Measurements from ENCODE around the gene LHX5. TPM values are rescaled to one million over a fixed set of nuclear protein-coding genes. Genes with fewer than 3 reads are reported as not detected.
A peak's percentile ranks its signal among the peaks of the same experiment; 100 is the strongest.

LHX5 gene
- total RNA-seq, 2 donors from 2014 or later: 0.18 TPM; not detected in 1

DNA sequence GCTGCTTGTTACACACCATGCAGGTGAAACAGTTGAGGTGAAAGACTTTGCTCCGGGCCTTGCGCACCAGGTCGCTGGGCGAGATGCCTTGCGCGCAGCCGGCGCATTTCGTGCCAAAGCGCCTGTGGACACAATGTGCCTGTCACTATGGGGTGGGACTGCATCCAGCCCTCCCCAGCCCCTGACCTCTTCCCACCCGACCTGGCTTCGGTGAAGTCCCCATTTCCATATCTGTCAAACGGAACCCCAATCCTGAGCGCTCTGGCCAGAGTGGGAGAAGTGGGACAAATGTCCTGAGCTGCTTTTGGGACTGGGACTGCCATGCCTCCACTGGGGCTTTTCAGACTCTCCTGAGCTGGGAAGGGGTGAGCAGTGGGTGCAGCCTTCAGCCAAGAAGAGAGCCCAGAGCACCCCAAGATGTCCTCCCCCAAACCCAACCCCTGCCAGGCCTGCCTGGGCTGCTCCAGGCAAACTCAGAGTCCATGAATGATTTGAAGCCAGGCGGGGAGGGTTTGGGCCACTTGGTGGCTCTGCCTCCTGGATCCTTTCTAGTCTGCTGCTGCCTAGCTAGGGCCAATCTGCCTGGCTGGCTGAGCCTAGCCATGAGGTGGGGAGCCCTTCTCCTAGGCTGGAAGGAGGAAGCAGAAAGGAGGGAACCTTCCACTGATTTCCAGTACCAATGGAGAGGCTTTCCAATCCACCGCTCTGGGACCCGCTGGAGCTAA, 2.3 kb downstream of the LHX5 start:
- peak; percentile 66 for DNase-seq
- Mint-ChIP-seq H3K4me1 (peaks cover 20% of the 10 kb centered on the region), H3K36me3 (ENCODE audit: low read depth) (no peaks in the 10 kb centered on the region), H3K27me3 (ENCODE audit: insufficient read depth) (peaks cover 98% of the 10 kb centered on the region), H3K9me3 (no peaks in the 10 kb centered on the region), H3K27ac (no peak overlapping the region), H3K4me3 (no peak overlapping the region)
- TF ChIP-seq CTCF (conservative IDR thresholded peaks at IDR 0.05): no peak
- H3K4me3 ChIP-seq (ENCODE audit: low read length): no peak overlapping the region
- no peaks in the 10 kb centered on the region for H3K36me3 ChIP-seq (ENCODE audit: control insufficient read depth, insufficient read depth, low read length)
- H3K27ac ChIP-seq (ENCODE audit: low read depth, low read length): no peak overlapping the region
- peaks cover 3% of the 10 kb centered on the region for H3K4me1 ChIP-seq (ENCODE audit: control insufficient read depth, insufficient read depth, low read length)
- H3K9me3 ChIP-seq (ENCODE audit: control insufficient read depth, low read length): no peaks in the 10 kb centered on the region
- WGBS, 2 experiments (ENCODE audit: insufficient coverage in 1 of 2, insufficient read length in 1 of 2): 11 to 14% methylated on average over 7 to 17 of the region's 17 CpGs
- peaks cover 100% of the 10 kb centered on the region for H3K27me3 ChIP-seq (ENCODE audit: control insufficient read depth, insufficient read depth, low read length, poor library complexity, severe bottlenecking)
- H3K9ac ChIP-seq (ENCODE audit: extremely low read depth, low read length, poor library complexity, severe bottlenecking): no peak overlapping the region

DNA sequence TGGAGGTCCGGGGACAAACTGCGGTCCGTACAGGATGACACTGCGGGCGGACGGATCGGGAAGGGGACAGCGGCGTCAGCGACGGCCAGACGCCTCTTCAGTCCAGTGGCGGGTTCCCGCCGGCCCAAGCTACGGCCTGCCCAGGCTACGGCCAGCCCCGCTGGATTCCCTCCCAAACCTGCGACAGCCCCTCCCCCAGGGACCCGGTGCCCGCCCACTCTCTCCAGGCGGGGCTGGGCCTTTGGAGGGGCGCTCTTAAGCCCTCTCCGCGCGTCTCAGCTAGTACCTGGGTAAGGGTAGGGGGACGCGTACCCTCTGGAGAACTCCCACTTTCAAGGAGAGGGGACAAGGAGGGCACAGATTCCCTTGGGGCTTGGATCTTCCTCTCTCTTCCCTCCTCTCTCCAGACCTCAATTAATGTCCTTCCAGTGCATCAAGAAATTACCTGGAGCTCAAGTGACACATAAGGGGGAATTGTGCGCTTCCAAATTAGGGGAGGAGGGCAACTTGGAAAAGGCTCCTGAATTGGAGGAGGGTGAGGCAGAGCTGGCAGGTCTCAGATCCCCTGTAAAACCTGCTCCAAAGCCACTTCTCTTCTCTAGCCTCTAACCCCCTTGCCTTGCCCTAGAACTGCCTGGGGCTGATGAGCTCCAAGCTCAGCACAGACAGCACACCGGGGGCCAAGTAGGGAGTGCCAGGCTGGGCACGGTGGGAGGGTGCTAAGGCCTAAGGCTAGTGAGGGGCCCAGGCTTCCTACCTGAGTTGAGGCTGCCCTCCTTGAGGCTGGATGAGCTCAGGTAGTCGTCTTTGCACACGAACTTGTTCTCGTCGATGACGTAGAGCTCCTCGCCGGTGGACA, 3.1 kb downstream of the LHX5 start:
- peaks cover 3% of the 10 kb centered on the region for H3K4me1 ChIP-seq (ENCODE audit: control insufficient read depth, insufficient read depth, low read length)
- DNase-seq: peak; percentile 68

More for the DNA sequence above, 3.1 kb downstream of the LHX5 start:
- Histone ChIP-seq H3K27ac (ENCODE audit: low read depth, low read length) (no peak overlapping the region), H3K9ac (ENCODE audit: extremely low read depth, low read length, poor library complexity, severe bottlenecking) (no peak overlapping the region), H3K9me3 (ENCODE audit: control insufficient read depth, low read length) (no peaks in the 10 kb centered on the region), H3K36me3 (ENCODE audit: control insufficient read depth, insufficient read depth, low read length) (no peaks in the 10 kb centered on the region), H3K4me3 (ENCODE audit: low read length) (no peak overlapping the region), H3K27me3 (ENCODE audit: control insufficient read depth, insufficient read depth, low read length, poor library complexity, severe bottlenecking) (peaks cover 100% of the 10 kb centered on the region)
- WGBS, 2 experiments (ENCODE audit: insufficient coverage in 1 of 2, insufficient read length in 1 of 2): 3% methylated on average over 18 to 38 of the region's 38 CpGs
- Mint-ChIP-seq H3K27me3 (ENCODE audit: insufficient read depth) (peaks cover 98% of the 10 kb centered on the region), H3K4me3 (peak overlapping the region; percentile 49), H3K4me1 (peaks cover 26% of the 10 kb centered on the region), H3K27ac (no peak overlapping the region), H3K9me3 (no peaks in the 10 kb centered on the region), H3K36me3 (ENCODE audit: low read depth) (no peaks in the 10 kb centered on the region)
- no peak for TF ChIP-seq CTCF (conservative IDR thresholded peaks at IDR 0.05)

Measured in endodermal cell (in vitro differentiated cells).